HG03095 (cell line): ENCODE measurements around the gene ASPN.

ENCODE experiments used
- ATAC-seq: cut with Tn5 transposase; IDR thresholded peaks from one replicate; pipeline ENCODE4 v1.9.1; 2021; ENCODE audit warnings: moderate library complexity; ENCODE audit not compliant: unreplicated experiment

Gene ASPN

GRCh38 chr9:92506184-92506857 is 24.0 kb upstream of the ASPN start:
- no peak for ATAC-seq

GRCh38 chr9:92504881-92505280 is 22.6 kb upstream of the ASPN start:
- no peak for ATAC-seq

GRCh38 chr9:92503156-92503555 is 20.9 kb upstream of the ASPN start:
- no peak for ATAC-seq

- no peak for ATAC-seq
These were observed 19.5 kb upstream of the ASPN start for GRCh38 chr9:92501671-92502393.

GRCh38 chr9:92500725-92501124 is 18.4 kb upstream of the ASPN start:
- ATAC-seq = no peak

- ATAC-seq = no peak
These were observed 17.4 kb upstream of the ASPN start for GRCh38 chr9:92499701-92500100.

- ATAC-seq = no peak
These were observed 14.3 kb upstream of the ASPN start for GRCh38 chr9:92496396-92497176.

- no peak for ATAC-seq
These were observed 12.6 kb upstream of the ASPN start for GRCh38 chr9:92494856-92495255.

- ATAC-seq = no peak
These were observed 11.6 kb upstream of the ASPN start for GRCh38 chr9:92493749-92494387.

- ATAC-seq = no peak
These were observed 10.6 kb upstream of the ASPN start for GRCh38 chr9:92492781-92493401.

GRCh38 chr9:92488681-92489550 is 6.6 kb upstream of the ASPN start:
- ATAC-seq = no peak

- ATAC-seq = no peak
These were observed 4.1 kb upstream of the ASPN start for GRCh38 chr9:92486371-92486770.

GRCh38 chr9:92484563-92484962 is 2.3 kb upstream of the ASPN start:
- no peak for ATAC-seq

GRCh38 chr9:92483627-92484545 is 1.6 kb upstream of the ASPN start:
- no peak for ATAC-seq

- ATAC-seq = no peak
These were observed 499 bp upstream of the ASPN start for GRCh38 chr9:92482805-92483204.

- peak; percentile 57 for ATAC-seq
These were observed 1.2 kb downstream of the ASPN start for GRCh38 chr9:92480986-92481633.

GRCh38 chr9:92480291-92480771 is 2.0 kb downstream of the ASPN start:
- no peak for ATAC-seq

GRCh38 chr9:92479346-92479745 is 3.0 kb downstream of the ASPN start:
- no peak for ATAC-seq
